Liver (tissue), 9 donors: ENCODE data around the gene AOPEP. TPM values are rescaled to one million over a fixed set of nuclear protein-coding genes. Genes with fewer than 3 reads are reported as not detected.

Experiments used
- DNase-seq: peaks from one replicate; pipeline ENCODE4 v3.0.0-alpha.2; 2017; ENCODE audit warnings: low spot score
- H3K27ac ChIP-seq, 2 donors: one replicate each; pipeline ENCODE4 v1.7.0; 2013; ENCODE audit warnings: inconsistent platforms in 2 of 2, low read length in 2 of 2, control low read depth in 1 of 2, low read depth in 1 of 2, mild to moderate bottlenecking in 1 of 2
- H3K27me3 ChIP-seq, 4 donors: one replicate each; pipeline versions ENCODE4 v1.6.1 to v1.7.0; 2013; ENCODE audit warnings: low read length in 3 of 4, inconsistent platforms in 1 of 4, mild to moderate bottlenecking in 1 of 4, moderate library complexity in 1 of 4; ENCODE audit not compliant: control insufficient read depth in 4 of 4, insufficient read depth in 4 of 4
- H3K36me3 ChIP-seq, 4 donors: one replicate each; pipeline versions ENCODE4 v1.6.1 to v1.7.0; 2013; ENCODE audit warnings: low read length in 3 of 4, mild to moderate bottlenecking in 3 of 4, low read depth in 1 of 4, moderate library complexity in 1 of 4; ENCODE audit not compliant: control insufficient read depth in 4 of 4, insufficient read depth in 3 of 4
- H3K4me1 ChIP-seq, 4 donors: one replicate each; pipeline versions ENCODE4 v1.6.1 to v1.7.0; 2013; ENCODE audit warnings: low read length in 3 of 4, mild to moderate bottlenecking in 3 of 4, moderate library complexity in 1 of 4; ENCODE audit not compliant: control insufficient read depth in 4 of 4, insufficient read depth in 4 of 4
- H3K4me3 ChIP-seq, 3 donors: one replicate each; pipeline versions ENCODE4 v1.6.1 to v1.7.0; 2013; ENCODE audit warnings: low read length in 3 of 3, control low read depth in 1 of 3, low read depth in 1 of 3, mild to moderate bottlenecking in 1 of 3
- H3K9ac ChIP-seq, 2 donors: one replicate each; pipeline ENCODE4 v1.7.0; 2013; ENCODE audit warnings: low read length in 2 of 2, mild to moderate bottlenecking in 2 of 2, moderate library complexity in 2 of 2, control low read depth in 1 of 2, low read depth in 1 of 2
- H3K9me3 ChIP-seq, 4 donors: one replicate each; pipeline versions ENCODE4 v1.6.1 to v1.7.0; 2013; ENCODE audit warnings: low read length in 3 of 4; ENCODE audit not compliant: control insufficient read depth in 4 of 4
- ATF3 ChIP-seq: IDR thresholded peaks from 2 replicates; pipeline ENCODE4 v1.6.1; 2016; ENCODE audit warnings: antibody characterized with exemption
- CTCF ChIP-seq: fragments of 150-350 bp; IDR thresholded peaks from 2 replicates; pipeline ENCODE4 v1.5.1; 2017; ENCODE audit warnings: improper control_type of control experiment, low read depth, low read length; ENCODE audit not compliant: missing input control
- EGR1 ChIP-seq, 2 donors: IDR thresholded peaks; 2 replicates each; pipeline ENCODE4 v1.6.1; 2016 to 2018; ENCODE audit warnings: antibody characterized with exemption in 2 of 2, low read depth in 2 of 2
- FOXA1 ChIP-seq: IDR thresholded peaks from 2 replicates; pipeline ENCODE4 v1.6.1; 2016; ENCODE audit warnings: antibody characterized with exemption
- FOXA2 ChIP-seq: IDR thresholded peaks from 2 replicates; pipeline ENCODE4 v1.6.1; 2016; ENCODE audit warnings: antibody characterized with exemption
- GABPA ChIP-seq, 2 donors: IDR thresholded peaks in 1 of 2; conservative IDR thresholded peaks in 1 of 2; 2 replicates each; pipeline ENCODE4 v1.6.1; 2016; ENCODE audit warnings: antibody characterized with exemption in 2 of 2, mild to moderate bottlenecking in 1 of 2, moderate library complexity in 1 of 2
- HNF4A ChIP-seq, 2 donors: conservative IDR thresholded peaks; 2 replicates each; pipeline ENCODE4 v1.6.1; 2016; ENCODE audit warnings: antibody characterized with exemption in 2 of 2, mild to moderate bottlenecking in 2 of 2
- HNF4G ChIP-seq: IDR thresholded peaks from 2 replicates; pipeline ENCODE4 v1.6.1; 2016; ENCODE audit warnings: antibody characterized with exemption
- JUND ChIP-seq, 2 donors: IDR thresholded peaks; 2 replicates each; pipeline ENCODE4 v1.6.1; 2016; ENCODE audit warnings: antibody characterized with exemption in 2 of 2
- MAX ChIP-seq: IDR thresholded peaks from 2 replicates; pipeline ENCODE4 v1.6.1; 2016; ENCODE audit warnings: antibody characterized with exemption
- NR2F2 ChIP-seq: IDR thresholded peaks from 2 replicates; pipeline ENCODE4 v1.6.1; 2016; ENCODE audit warnings: antibody characterized with exemption
- RAD21 ChIP-seq, 2 donors: IDR thresholded peaks; 2 replicates each; pipeline ENCODE4 v1.6.1; 2016; ENCODE audit warnings: antibody characterized with exemption in 2 of 2, mild to moderate bottlenecking in 2 of 2
- REST ChIP-seq: IDR thresholded peaks from 2 replicates; pipeline ENCODE4 v1.6.1; 2016; ENCODE audit warnings: antibody characterized with exemption, mild to moderate bottlenecking
- RXRA ChIP-seq, 2 donors: IDR thresholded peaks; 2 replicates each; pipeline ENCODE4 v1.6.1; 2017 to 2018; ENCODE audit warnings: antibody characterized with exemption in 2 of 2, mild to moderate bottlenecking in 1 of 2
- SP1 ChIP-seq: IDR thresholded peaks from 2 replicates; pipeline ENCODE4 v1.6.1; 2018; ENCODE audit warnings: antibody characterized with exemption, mild to moderate bottlenecking
- TAF1 ChIP-seq: conservative IDR thresholded peaks from 2 replicates; pipeline ENCODE4 v1.6.1; 2016; ENCODE audit warnings: antibody characterized with exemption, mild to moderate bottlenecking
- YY1 ChIP-seq: IDR thresholded peaks from 2 replicates; pipeline ENCODE4 v1.6.1; 2016; ENCODE audit warnings: antibody characterized with exemption, mild to moderate bottlenecking
- ZBTB33 ChIP-seq: IDR thresholded peaks from 2 replicates; pipeline ENCODE4 v1.6.1; 2016; ENCODE audit warnings: antibody characterized with exemption
- WGBS: extraction: QIAGEN DNeasy Blood & Tissue Kit; methylation state at CpG from one replicate; pipeline ENCODE4 v1.1.7; 2013; 5-methylcytosine and 5-hydroxymethylcytosine counted together
- polyA plus RNA-seq, 2 donors: library from polyadenylated mRNA; stranded (reverse) in 1 of 2; unstranded in 1 of 2; fragments of 200-250 nt in 1 of 2; fragments of >200 nt in 1 of 2; fragmentation: Nextera tagmentation in 1 of 2; extraction: Ambion mirVana in 1 of 2; gene quantifications; one replicate each; pipeline versions ENCODE4 v1.2.1 to v1.2.3, GENCODE V29; 2013 to 2015
- total RNA-seq, 2 donors: library from RNA; depleted of rRNA; stranded (reverse); fragments of >200 nt; gene quantifications; one replicate each; pipeline ENCODE4 v1.2.3, GENCODE V29; 2014
- donor health status: healthy.
- donor health status: healthy.
- donor health status: healthy.
- donor health status: healthy.
- donor health status: healthy.

The AOPEP gene
- total and polyA plus RNA-seq, 4 donors, result 22.2 to 77.1 (median 34.8) TPM

- Histone ChIP-seq H3K4me3 (no peak overlapping the region), H3K9ac (no peak overlapping the region), H3K36me3 (peaks cover 14 to 57% (median 37%) of the 10 kb centered on the region in 4 donors), H3K27me3 (no peaks in the 10 kb centered on the region), H3K4me1 (peaks cover 16 to 79% (median 55%) of the 10 kb centered on the region in 4 donors), H3K27ac (no peak overlapping the region), H3K9me3 (no peaks in the 10 kb centered on the region)
- DNase-seq, result no peak
- 82% methylated on average over 7 of the region's 7 CpGs for WGBS
- no peak for TF ChIP-seq HNF4A (conservative IDR thresholded peaks at IDR 0.05)
These were observed 336.1 kb downstream of the AOPEP start for GRCh38 chr9:95062596-95063065.

GRCh38 chr9:95063300-95063699 is 336.8 kb downstream of the AOPEP start:
- H3K36me3 ChIP-seq, result peaks cover 13 to 56% (median 39%) of the 10 kb centered on the region in 4 donors
- TF ChIP-seq FOXA1 (no peak), FOXA2 (no peak), HNF4G (no peak), RAD21 (IDR thresholded peaks at IDR 0.05) (no peak), GABPA (IDR thresholded peaks at IDR 0.05 in 1 of 2, conservative IDR thresholded peaks at IDR 0.05 in 1 of 2) (no peak), YY1 (no peak), HNF4A (conservative IDR thresholded peaks at IDR 0.05) (peak; percentile 20 to 34), ZBTB33 (peak; percentile 30), EGR1 (IDR thresholded peaks at IDR 0.05; ENCODE audit: low read depth in 2 of 2) (no peak), TAF1 (no peak), JUND (IDR thresholded peaks at IDR 0.05) (no peak), RXRA (IDR thresholded peaks at IDR 0.05) (no peak), ATF3 (no peak), CTCF (no peak), MAX (no peak)
- no peak overlapping the region for H3K9ac ChIP-seq
- 92% methylated on average over 10 of the region's 10 CpGs for WGBS
- no peak overlapping the region for H3K4me3 ChIP-seq
- peak; percentile 35 for DNase-seq
- no peaks in the 10 kb centered on the region for H3K9me3 ChIP-seq
- H3K4me1 ChIP-seq, result peaks cover 16 to 76% (median 56%) of the 10 kb centered on the region in 4 donors
- H3K27me3 ChIP-seq, result no peaks in the 10 kb centered on the region
- peak overlapping the region; percentile 14 to 21 for H3K27ac ChIP-seq

GRCh38 chr9:95065224-95065623 is 338.7 kb downstream of the AOPEP start:
- no peak for DNase-seq
- Histone ChIP-seq H3K27ac (peak overlapping the region; percentile 44 to 80), H3K9me3 (no peaks in the 10 kb centered on the region), H3K9ac (peak overlapping the region in 1 of 2 donors; percentile 24), H3K4me1 (peaks cover 18 to 82% (median 60%) of the 10 kb centered on the region in 4 donors), H3K36me3 (peaks cover 14 to 62% (median 43%) of the 10 kb centered on the region in 4 donors), H3K27me3 (no peaks in the 10 kb centered on the region), H3K4me3 (no peak overlapping the region)
- WGBS, result 70% methylated on average over 11 of the region's 11 CpGs
- TF ChIP-seq JUND (IDR thresholded peaks at IDR 0.05) (no peak), CTCF (no peak), FOXA2 (no peak), NR2F2 (no peak), RAD21 (IDR thresholded peaks at IDR 0.05) (no peak), SP1 (no peak), EGR1 (IDR thresholded peaks at IDR 0.05; ENCODE audit: low read depth in 2 of 2) (no peak), FOXA1 (no peak), HNF4A (conservative IDR thresholded peaks at IDR 0.05) (no peak), RXRA (IDR thresholded peaks at IDR 0.05) (no peak), GABPA (IDR thresholded peaks at IDR 0.05 in 1 of 2, conservative IDR thresholded peaks at IDR 0.05 in 1 of 2) (no peak), REST (no peak)
